ENCODE measurements around the gene POU2AF2. TPM values are rescaled to one million over a fixed set of nuclear protein-coding genes. Genes with fewer than 3 reads are reported as not detected.

The POU2AF2 gene
- total RNA-seq, 4 donors from 2014 or later = 0.36 to 0.86 (median 0.51) TPM; not detected in 1

- Histone ChIP-seq H3K27ac (no peak overlapping the region), H3K36me3 (no peaks in the 10 kb centered on the region), H3K9me3 (no peaks in the 10 kb centered on the region), H3K4me3 (no peak overlapping the region), H3K27me3 (peaks cover 0 to 1% (median 0%) of the 10 kb centered on the region in 3 donors), H3K4me1 (no peaks in the 10 kb centered on the region)
- in situ Hi-C loops (cut with MboI; ENCODE audit: low sequenced_read_pairs in 4 of 4) = loop anchor here (10.0 to 25.0 kb wide), 5 partner anchors 773 to 1051 kb away; no protein-coding TSS in a partner anchor
- intact Hi-C loops (cut with DNase I; ENCODE audit: low total_unique reads) = no loop called here
- ATAC-seq = no peak
- TF ChIP-seq POLR2A (IDR thresholded peaks at IDR 0.05) = no peak
- TF ChIP-seq CTCF (IDR thresholded peaks at IDR 0.05 in 4 of 5, conservative IDR thresholded peaks at IDR 0.05 in 1 of 5) = no peak
- DNase-seq = no peak
Observed at GRCh38 chr11:111237926-111238325, 7.6 kb upstream of the POU2AF2 start.

GRCh38 chr11:111246956-111247355 is 1.4 kb downstream of the POU2AF2 start:
- H3K27ac ChIP-seq = no peak overlapping the region
- H3K36me3 ChIP-seq = no peaks in the 10 kb centered on the region
- ATAC-seq = no peak
- H3K4me1 ChIP-seq = no peaks in the 10 kb centered on the region
- DNase-seq = no peak
- H3K4me3 ChIP-seq = no peak overlapping the region
- H3K27me3 ChIP-seq = peaks cover 0 to 3% (median 0%) of the 10 kb centered on the region in 3 donors
- intact Hi-C loops (cut with DNase I; ENCODE audit: low total_unique reads) = no loop called here
- no peaks in the 10 kb centered on the region for H3K9me3 ChIP-seq
- no peak for TF ChIP-seq POLR2A (IDR thresholded peaks at IDR 0.05)
- no peak for TF ChIP-seq CTCF (IDR thresholded peaks at IDR 0.05 in 4 of 5, conservative IDR thresholded peaks at IDR 0.05 in 1 of 5)
- in situ Hi-C loops (cut with MboI; ENCODE audit: low sequenced_read_pairs in 4 of 4) = loop anchor here in 2 of 4 donors (25.0 kb wide), 3 partner anchors 785 to 1060 kb away; no protein-coding TSS in a partner anchor

- H3K4me3 ChIP-seq = no peak overlapping the region
- no peak for TF ChIP-seq CTCF (IDR thresholded peaks at IDR 0.05 in 4 of 5, conservative IDR thresholded peaks at IDR 0.05 in 1 of 5)
- TF ChIP-seq POLR2A (IDR thresholded peaks at IDR 0.05) = no peak
- no peaks in the 10 kb centered on the region for H3K27me3 ChIP-seq
- no peaks in the 10 kb centered on the region for H3K4me1 ChIP-seq
- no peaks in the 10 kb centered on the region for H3K36me3 ChIP-seq
- no peaks in the 10 kb centered on the region for H3K9me3 ChIP-seq
- intact Hi-C loops (cut with DNase I; ENCODE audit: low total_unique reads) (no loop called here), in situ Hi-C loops (cut with MboI; ENCODE audit: low sequenced_read_pairs in 4 of 4) (no loop called here)
- ATAC-seq (no peak), DNase-seq (no peak)
- H3K27ac ChIP-seq = no peak overlapping the region
Observed at GRCh38 chr11:111250936-111251335, 5.4 kb downstream of the POU2AF2 start.

- no peak for DNase-seq
- no peaks in the 10 kb centered on the region for H3K36me3 ChIP-seq
- intact Hi-C loops (cut with DNase I; ENCODE audit: low total_unique reads) (no loop called here), in situ Hi-C loops (cut with MboI; ENCODE audit: low sequenced_read_pairs in 4 of 4) (no loop called here)
- no peaks in the 10 kb centered on the region for H3K27me3 ChIP-seq
- no peak overlapping the region for H3K27ac ChIP-seq
- H3K4me1 ChIP-seq = no peaks in the 10 kb centered on the region
- H3K9me3 ChIP-seq = no peaks in the 10 kb centered on the region
- TF ChIP-seq CTCF (IDR thresholded peaks at IDR 0.05 in 4 of 5, conservative IDR thresholded peaks at IDR 0.05 in 1 of 5) (no peak), POLR2A (IDR thresholded peaks at IDR 0.05) (no peak)
- ATAC-seq = no peak
- H3K4me3 ChIP-seq = no peak overlapping the region
Observed at GRCh38 chr11:111253131-111253530, 7.6 kb downstream of the POU2AF2 start.

GRCh38 chr11:111253630-111254029 is 8.1 kb downstream of the POU2AF2 start:
- in situ Hi-C loops (cut with MboI; ENCODE audit: low sequenced_read_pairs in 4 of 4) = no loop called here

More at GRCh38 chr11:111253630-111254029, 8.1 kb downstream of the POU2AF2 start:
- no peaks in the 10 kb centered on the region for H3K36me3 ChIP-seq
- TF ChIP-seq CTCF (IDR thresholded peaks at IDR 0.05 in 4 of 5, conservative IDR thresholded peaks at IDR 0.05 in 1 of 5) (no peak), POLR2A (IDR thresholded peaks at IDR 0.05) (no peak)
- intact Hi-C loops (cut with DNase I; ENCODE audit: low total_unique reads) = no loop called here
- no peak for ATAC-seq
- no peak overlapping the region for H3K4me3 ChIP-seq
- H3K27me3 ChIP-seq = no peaks in the 10 kb centered on the region
- DNase-seq = no peak
- no peak overlapping the region for H3K27ac ChIP-seq
- no peaks in the 10 kb centered on the region for H3K9me3 ChIP-seq
- H3K4me1 ChIP-seq = no peaks in the 10 kb centered on the region

Measured in gastrocnemius medialis (tissue), 4 donors.